HG03439 (cell line): Measurements from ENCODE around the gene SRL.
"Not testable (repeated sequence)": the region's sequence is repeated elsewhere in the genome, so short reads cannot be mapped to it uniquely, and the experiment has no call there.

Experiments
- ATAC-seq: cut with Tn5 transposase; IDR thresholded peaks from one replicate; pipeline ENCODE4 v1.9.1; 2021; ENCODE audit warnings: mild to moderate bottlenecking, moderate library complexity; ENCODE audit not compliant: unreplicated experiment

Gene SRL

DNA sequence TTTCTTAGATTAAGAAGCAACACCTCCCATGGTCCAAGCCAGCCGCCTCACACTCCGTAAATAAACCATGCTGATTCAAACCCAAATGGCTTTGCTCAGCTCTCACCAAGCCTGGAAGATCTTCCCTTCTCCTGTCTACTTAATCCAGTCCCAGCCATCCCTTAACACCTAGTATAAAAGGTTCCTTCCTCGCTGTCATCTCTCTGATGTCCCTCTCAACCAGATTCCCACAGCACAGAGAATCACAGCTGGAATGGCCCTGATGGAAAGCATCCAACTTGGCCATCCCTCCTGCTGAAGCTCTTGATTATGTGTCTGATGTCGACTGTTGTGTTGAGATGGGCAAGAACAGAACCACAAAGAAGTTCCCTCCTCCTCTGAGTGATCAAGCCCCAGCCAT lies 75.1 kb downstream of the SRL start:
- no peak for ATAC-seq

DNA sequence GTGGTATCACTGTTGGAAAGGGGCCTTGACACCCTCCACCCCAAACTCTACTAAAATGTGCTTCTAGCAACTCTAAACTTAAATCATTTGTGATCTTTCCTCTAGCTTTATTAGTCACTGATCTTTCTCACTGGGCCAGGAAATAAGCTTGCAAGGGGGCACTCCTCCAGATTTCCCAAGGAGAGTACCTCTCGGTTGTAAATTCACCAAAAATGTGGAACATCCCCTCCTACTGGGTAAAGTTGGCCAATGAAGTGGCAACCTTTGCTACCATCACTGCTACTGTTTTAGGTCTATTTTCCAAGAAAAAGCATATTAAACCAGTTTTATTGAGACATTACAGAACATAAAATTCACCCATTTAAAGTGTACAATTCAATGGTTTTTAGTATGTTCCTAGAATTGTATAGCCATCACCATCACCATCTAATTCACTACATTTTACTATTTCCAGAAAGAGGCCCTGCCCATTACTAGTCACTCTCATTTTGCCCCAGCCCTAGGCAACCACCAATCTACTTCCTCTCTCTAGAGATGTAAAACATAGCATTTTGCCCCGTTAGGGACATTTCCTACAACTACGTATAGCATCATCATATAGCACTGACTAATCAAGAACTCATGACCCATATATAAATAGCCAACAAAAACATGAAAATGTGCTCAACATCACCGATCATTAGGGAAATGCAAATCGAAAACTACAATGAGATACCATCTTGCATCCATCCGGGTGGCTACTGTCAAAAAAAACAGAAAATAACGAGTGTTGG lies 81.0 kb downstream of the SRL start:
- no peak for ATAC-seq

DNA sequence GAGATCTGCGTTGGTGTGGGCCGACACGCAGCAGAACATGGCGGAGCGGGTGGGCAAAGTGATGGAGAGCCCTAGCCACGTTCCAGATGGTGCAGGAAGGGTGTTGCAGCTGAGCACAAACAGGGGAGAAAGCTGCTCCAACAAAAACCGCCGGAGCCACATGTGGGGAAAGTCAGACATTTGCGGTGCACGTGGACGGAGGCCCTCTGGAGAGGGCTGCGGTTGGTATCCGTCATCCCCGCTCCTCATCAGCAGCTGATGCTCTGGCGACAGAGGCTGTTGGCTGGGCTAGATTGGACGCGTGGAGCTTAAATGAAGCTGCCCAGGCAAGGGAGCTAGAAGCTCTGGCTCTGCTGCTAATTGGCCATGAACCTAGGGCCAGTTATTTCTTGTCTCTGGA lies 82.2 kb downstream of the SRL start:
- no peak for ATAC-seq

DNA sequence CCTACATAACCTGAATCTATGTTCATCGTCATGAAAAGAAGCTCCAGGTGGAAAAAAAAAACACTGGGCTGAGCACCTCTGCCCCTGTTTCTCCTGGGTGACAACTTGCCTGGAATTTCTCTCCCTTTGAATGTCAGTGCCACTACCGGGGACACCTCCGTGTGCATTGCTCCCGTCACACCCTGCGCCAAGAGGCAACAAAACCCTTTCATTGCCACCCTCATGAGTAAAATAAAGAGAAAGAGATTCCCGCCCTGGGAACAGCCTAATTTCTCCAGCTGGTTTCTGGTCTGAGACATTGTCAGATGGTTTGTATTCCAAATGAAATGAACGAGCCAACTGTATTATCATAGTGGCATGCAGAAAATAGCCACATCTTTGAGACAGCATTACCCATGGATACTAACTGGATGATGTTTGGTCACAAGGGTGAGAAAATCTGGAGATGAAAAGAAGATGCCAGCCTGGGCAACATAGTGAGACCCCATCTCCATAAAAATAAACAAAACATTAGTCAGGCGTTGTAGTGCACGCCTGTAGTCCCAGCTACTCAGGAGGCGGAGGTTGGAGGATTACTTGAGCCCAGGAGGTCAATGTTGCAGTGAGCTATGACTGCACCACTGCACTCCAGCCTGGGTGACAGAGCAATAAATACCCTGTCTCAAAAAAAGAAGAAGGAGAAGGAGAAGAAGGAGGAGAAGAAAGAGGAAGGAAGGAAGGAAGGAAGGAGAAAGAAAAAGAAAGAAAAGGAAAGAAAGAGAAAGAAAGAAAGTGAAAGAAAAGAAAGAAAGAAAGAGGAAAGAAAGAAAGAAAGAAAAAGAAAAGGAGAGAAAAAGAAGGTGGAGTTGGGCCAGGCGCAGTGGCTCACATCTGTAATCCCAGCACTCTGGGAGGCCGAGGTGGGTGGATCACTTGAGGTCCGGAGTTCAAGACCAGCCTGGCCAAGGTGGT lies 83.5 kb downstream of the SRL start:
- no peak for ATAC-seq

DNA sequence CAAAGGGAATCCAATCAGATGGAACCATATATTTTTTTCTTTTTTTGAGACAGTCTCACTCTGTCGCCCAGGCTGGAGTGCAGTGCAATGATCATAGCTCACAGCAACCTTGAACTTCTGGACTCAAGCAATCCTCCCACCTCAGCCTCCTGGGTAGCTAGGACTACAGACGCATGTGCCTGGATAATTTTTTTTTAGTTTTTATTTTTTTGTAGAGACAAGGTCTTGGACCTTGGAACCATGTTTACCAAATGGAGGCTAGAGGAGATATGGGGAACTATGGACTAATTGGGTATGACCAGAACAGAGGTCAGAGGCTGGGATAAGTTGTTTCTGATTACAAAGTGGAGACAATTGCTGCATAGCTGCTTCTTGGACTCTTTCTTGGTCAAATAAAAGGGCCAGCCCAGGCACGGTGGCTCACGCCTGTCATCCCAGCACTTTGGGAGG lies 84.5 kb downstream of the SRL start:
- no peak for ATAC-seq

DNA sequence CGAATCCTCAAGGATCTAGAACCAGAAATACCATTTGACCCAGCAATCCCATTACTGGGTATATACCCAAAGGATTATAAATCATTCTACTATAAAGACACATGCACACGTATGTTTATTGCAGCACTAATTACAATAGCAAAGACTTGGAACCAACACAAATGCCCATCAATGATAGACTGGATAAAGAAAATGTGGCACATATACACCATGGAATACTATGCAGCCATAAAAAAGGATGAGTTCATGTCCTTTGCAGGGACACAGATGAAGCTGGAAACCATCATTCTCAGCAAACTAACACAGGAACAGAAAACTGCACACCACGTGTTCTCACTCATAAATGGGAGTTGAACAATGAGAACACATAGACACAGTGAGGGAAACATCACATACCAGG lies 85.4 kb downstream of the SRL start:
- not testable (repeated sequence) for ATAC-seq

DNA sequence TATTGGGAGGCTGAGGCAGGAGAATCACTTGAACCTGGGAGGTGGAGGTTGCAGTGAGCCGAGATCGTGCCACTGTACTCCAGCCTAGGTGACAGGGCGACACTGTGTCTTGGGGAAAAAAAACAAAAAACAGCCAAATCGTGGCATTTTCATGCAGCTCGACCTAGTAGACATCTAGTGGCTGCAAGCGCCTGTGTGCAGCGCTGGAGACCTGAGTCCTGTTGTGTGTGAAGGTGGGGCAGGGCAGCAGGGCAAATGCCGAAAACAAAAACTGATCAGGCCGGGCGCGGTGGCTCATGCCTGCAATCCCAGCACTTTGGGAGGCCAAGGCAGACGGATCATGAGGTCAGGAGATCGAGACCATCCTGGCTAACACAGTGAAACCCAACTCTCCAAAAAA lies 88.5 kb downstream of the SRL start:
- ATAC-seq: not testable (repeated sequence)

DNA sequence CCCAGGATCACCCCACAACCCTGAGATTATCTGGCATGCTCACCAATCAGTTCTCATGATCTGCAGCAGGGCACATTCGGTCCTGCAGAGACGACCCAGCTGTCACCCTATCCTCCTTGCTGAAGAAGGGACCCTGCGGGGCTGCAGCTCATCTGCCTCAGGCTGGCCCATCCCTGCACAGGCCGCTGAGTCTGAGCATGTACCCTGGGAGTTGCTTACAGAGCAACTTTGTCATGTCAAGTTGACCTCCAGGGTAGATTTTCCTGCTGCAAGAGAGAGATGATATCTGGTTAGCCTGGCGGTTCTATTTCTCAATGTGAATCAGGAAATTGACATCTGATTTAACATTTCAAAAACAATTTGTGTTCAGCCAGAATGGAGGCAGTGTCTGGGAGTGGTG lies 89.6 kb downstream of the SRL start:
- no peak for ATAC-seq

DNA sequence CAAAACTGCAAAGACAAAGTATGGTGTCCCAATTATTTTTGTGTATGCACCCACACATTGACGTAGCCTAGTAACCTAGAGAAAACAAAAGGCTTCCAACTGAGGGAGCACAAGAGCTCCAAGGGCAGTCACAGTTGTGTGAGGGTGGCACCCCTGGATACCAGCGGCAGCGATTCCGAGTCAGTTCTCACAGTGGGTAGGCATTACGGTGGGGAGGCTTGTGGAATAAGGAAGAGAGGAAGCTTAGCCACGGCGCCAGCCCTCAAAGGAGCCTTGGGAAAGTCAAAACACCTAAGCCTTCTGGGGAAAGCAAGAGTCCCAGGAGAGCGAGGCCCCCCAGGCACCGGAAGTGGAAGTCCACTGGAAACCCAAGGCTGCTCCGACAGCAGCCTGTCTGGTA lies 94.6 kb downstream of the SRL start:
- no peak for ATAC-seq

DNA sequence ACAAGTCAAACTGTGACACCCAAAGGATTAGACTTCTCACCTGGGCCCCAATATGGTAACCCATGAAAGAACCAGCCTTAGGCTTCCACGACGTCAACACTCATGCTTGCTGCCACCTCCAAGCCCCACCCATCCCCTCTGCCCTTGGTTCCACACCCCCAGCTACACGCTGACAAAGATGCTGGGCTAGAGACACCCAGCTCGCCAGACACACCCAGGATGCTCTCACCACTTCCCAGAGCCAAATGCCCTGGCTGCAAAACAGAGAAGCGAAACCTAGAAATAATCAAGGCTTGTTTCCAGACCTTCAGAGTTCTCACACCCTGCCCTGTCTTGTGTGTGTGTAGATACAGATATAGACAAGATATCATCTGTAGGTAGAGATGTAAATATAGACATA lies 99.6 kb downstream of the SRL start:
- ATAC-seq: no peak

DNA sequence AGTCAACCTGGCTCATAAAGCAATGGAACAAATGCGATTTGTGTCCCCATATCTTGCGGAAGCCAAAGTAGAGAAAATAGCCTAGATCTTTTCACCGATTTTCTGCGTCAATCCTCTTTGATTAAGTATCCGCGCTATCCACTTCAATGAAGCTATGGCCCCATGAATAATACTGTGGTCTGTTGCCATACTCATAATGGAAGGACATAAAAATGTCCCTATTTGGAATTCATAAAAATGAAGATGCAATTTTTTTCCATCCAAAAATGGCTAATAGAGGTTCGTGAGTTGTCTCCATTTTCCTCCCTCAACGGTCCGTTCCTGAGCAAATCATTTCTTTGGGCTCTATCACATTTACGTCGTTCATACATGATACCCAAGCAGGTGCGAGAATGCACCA lies 100.3 kb downstream of the SRL start:
- ATAC-seq: no peak

- ATAC-seq: no peak
These were observed 101.2 kb downstream of the SRL start for GRCh38 chr16:4140652-4141051.

DNA sequence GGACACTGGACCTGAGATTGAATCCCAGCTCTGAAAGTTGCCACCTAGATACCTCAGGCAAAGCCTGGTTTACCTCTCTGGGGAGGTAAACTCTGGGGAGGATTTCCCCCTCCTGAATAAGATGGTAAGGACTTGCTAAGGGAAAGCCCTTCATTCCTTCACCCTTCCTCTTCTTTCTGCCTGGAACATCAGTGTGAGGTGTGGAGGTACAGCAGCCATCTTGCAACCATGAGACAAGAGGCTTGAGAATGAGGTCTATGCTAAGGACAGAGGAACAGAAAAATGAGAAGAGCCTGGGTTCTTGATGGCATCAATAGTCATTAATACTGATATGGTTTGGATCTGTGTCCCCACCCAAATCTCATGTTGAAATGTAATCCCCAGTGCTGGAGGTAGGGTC lies 101.9 kb downstream of the SRL start:
- ATAC-seq: no peak
